Activated effector memory CD4-positive, alpha-beta T cell treated with Interleukin-2 at 50 U/mL for 16 hours (primary cell): ENCODE results near the gene KIZ.
"Not testable (repeated sequence)": the region's sequence is repeated elsewhere in the genome, so short reads cannot be mapped to it uniquely, and the experiment has no call there.

Experiments used
- DNase-seq: peaks from one replicate; pipeline ENCODE4 v3.0.0-alpha.2; 2020

Gene KIZ

GRCh38 chr20:21234324-21234723, 108.4 kb downstream of the KIZ start:
- no peak for DNase-seq

GRCh38 chr20:21234806-21235483, 109.1 kb downstream of the KIZ start:
- DNase-seq = no peak

GRCh38 chr20:21235484-21236445, 109.9 kb downstream of the KIZ start:
- peak; percentile 24 for DNase-seq

- DNase-seq = no peak
These were observed 112.3 kb downstream of the KIZ start for GRCh38 chr20:21237956-21238799.

- DNase-seq = no peak
These were observed 113.1 kb downstream of the KIZ start for GRCh38 chr20:21238818-21239536.

- no peak for DNase-seq
These were observed 114.5 kb downstream of the KIZ start for GRCh38 chr20:21240394-21240793.

GRCh38 chr20:21241406-21241805, 115.5 kb downstream of the KIZ start:
- no peak for DNase-seq

- no peak for DNase-seq
These were observed 117.9 kb downstream of the KIZ start for GRCh38 chr20:21243811-21244210.

- DNase-seq = no peak
These were observed 118.9 kb downstream of the KIZ start for GRCh38 chr20:21244808-21245207.

- DNase-seq = no peak
These were observed 120.3 kb downstream of the KIZ start for GRCh38 chr20:21246161-21246560.

- not testable (repeated sequence) for DNase-seq
These were observed 121.8 kb downstream of the KIZ start for GRCh38 chr20:21247603-21248095.

- DNase-seq = no peak
These were observed 125.4 kb downstream of the KIZ start for GRCh38 chr20:21251278-21251677.

- DNase-seq = no peak
These were observed 131.3 kb downstream of the KIZ start for GRCh38 chr20:21257192-21257591.

GRCh38 chr20:21258411-21258810, 132.5 kb downstream of the KIZ start:
- no peak for DNase-seq

GRCh38 chr20:21259346-21259745, 133.5 kb downstream of the KIZ start:
- no peak for DNase-seq

GRCh38 chr20:21262812-21263211, 136.9 kb downstream of the KIZ start:
- DNase-seq = no peak

GRCh38 chr20:21265261-21266190, 139.6 kb downstream of the KIZ start:
- no peak for DNase-seq

- no peak for DNase-seq
These were observed 140.3 kb downstream of the KIZ start for GRCh38 chr20:21266191-21266536.

GRCh38 chr20:21269772-21270171, 143.9 kb downstream of the KIZ start:
- DNase-seq = no peak

- DNase-seq = no peak
These were observed 144.9 kb downstream of the KIZ start for GRCh38 chr20:21270806-21271205.

- DNase-seq = no peak
These were observed 146.4 kb downstream of the KIZ start for GRCh38 chr20:21272279-21272678.
